GM23338 (cell line): Measurements from ENCODE around the gene IGF2. TPM values are rescaled to one million over a fixed set of nuclear protein-coding genes. Genes with fewer than 3 reads are reported as not detected.

Experiments used
- ATAC-seq: fragments of 200-7000 bp; cut with Tn5 transposase; 3 replicates; pipeline ENCODE4 v1.9.1; 2020
- DNase-seq: peaks from one replicate; pipeline ENCODE4 v3.0.0-alpha.2; 2015; ENCODE audit warnings: low spot score
- H2AFZ ChIP-seq: fragments of 200-600 bp; sonication (generic); 2 replicates; pipeline ENCODE4 v1.8.0; 2016; ENCODE audit warnings: antibody characterized with exemption, mild to moderate bottlenecking, moderate library complexity
- H3F3A ChIP-seq: fragments of 200-600 bp; sonication (generic); replicated peaks from 2 replicates; pipeline ENCODE4 v1.8.0; 2017; ENCODE audit warnings: antibody characterized with exemption, mixed run types, low read depth
- H3K27ac ChIP-seq: fragments of 200-600 bp; sonication (generic); 2 replicates; pipeline ENCODE4 v1.6.1; 2016; ENCODE audit warnings: low read depth
- H3K27me3 ChIP-seq: fragments of 200-600 bp; sonication (generic); 2 replicates; pipeline ENCODE4 v1.8.0; 2016; ENCODE audit warnings: mild to moderate bottlenecking, mixed run types, moderate library complexity; ENCODE audit not compliant: insufficient read depth
- H3K36me3 ChIP-seq: fragments of 200-600 bp; sonication (generic); 2 replicates; pipeline ENCODE4 v1.8.0; 2016; ENCODE audit warnings: mild to moderate bottlenecking; ENCODE audit not compliant: insufficient read depth
- H3K4me1 ChIP-seq: fragments of 200-600 bp; sonication (generic); 2 replicates; pipeline ENCODE4 v1.8.0; 2016; ENCODE audit warnings: mild to moderate bottlenecking, moderate library complexity; ENCODE audit not compliant: insufficient read depth
- H3K4me2 ChIP-seq: fragments of 200-600 bp; sonication (generic); 2 replicates; pipeline ENCODE4 v1.7.1; 2017; ENCODE audit warnings: mixed run types
- H3K4me3 ChIP-seq: fragments of 200-600 bp; sonication (generic); 2 replicates; pipeline ENCODE4 v1.6.1; 2016; ENCODE audit warnings: mixed run types
- H3K79me2 ChIP-seq: fragments of 200-600 bp; sonication (generic); replicated peaks from 2 replicates; pipeline ENCODE4 v1.8.0; 2017; ENCODE audit warnings: mild to moderate bottlenecking; ENCODE audit not compliant: insufficient read depth
- H3K9me2 ChIP-seq: fragments of 200-600 bp; sonication (generic); 2 replicates; pipeline ENCODE4 v1.8.0; 2017; ENCODE audit not compliant: insufficient read depth
- H4K20me1 ChIP-seq: fragments of 200-600 bp; sonication (generic); replicated peaks from 2 replicates; pipeline ENCODE4 v1.8.0; 2017; ENCODE audit warnings: mild to moderate bottlenecking; ENCODE audit not compliant: insufficient read depth
- H3K27ac Mint-ChIP-seq: 2 replicates; pipeline ENCODE4 v1.8.0; 2020; ENCODE audit warnings: inconsistent platforms, mild to moderate bottlenecking, moderate library complexity, mixed read lengths
- H3K27me3 Mint-ChIP-seq: 3 replicates; pipeline ENCODE4 v1.8.0; 2022; ENCODE audit warnings: low read depth, mild to moderate bottlenecking, moderate library complexity, mixed read lengths, inconsistent platforms; ENCODE audit not compliant: insufficient read depth, poor library complexity
- H3K36me3 Mint-ChIP-seq: 3 replicates; pipeline ENCODE4 v1.8.0; 2021; ENCODE audit warnings: low read depth, mild to moderate bottlenecking, inconsistent platforms, moderate library complexity, mixed read lengths
- H3K4me1 Mint-ChIP-seq: 3 replicates; pipeline ENCODE4 v1.8.0; 2020; ENCODE audit warnings: mild to moderate bottlenecking, inconsistent platforms, mixed read lengths
- H3K4me3 Mint-ChIP-seq: 3 replicates; pipeline ENCODE4 v1.8.0; 2021; ENCODE audit warnings: moderate library complexity, mild to moderate bottlenecking, inconsistent platforms, mixed read lengths
- H3K9me3 Mint-ChIP-seq: 3 replicates; pipeline ENCODE4 v1.8.0; 2020; ENCODE audit warnings: moderate library complexity, mild to moderate bottlenecking, inconsistent platforms, mixed read lengths
- CTCF ChIP-seq, 2 experiments: fragments of 200-600 bp in 1 of 2; sonication (generic) in 1 of 2; conservative IDR thresholded peaks; 2 replicates each; pipeline versions ENCODE4 v1.5.1 to v1.6.1; 2016 to 2017; ENCODE audit warnings: antibody characterized with exemption in 2 of 2, low read depth in 2 of 2, mild to moderate bottlenecking in 2 of 2, moderate library complexity in 1 of 2
- EZH2 ChIP-seq: fragments of 200-600 bp; sonication (generic); IDR thresholded peaks from one replicate; pipeline ENCODE4 v1.8.0; 2017; ENCODE audit warnings: antibody characterized with exemption, mild to moderate bottlenecking, low read depth; ENCODE audit not compliant: unreplicated experiment
- EZH2phosphoT487 ChIP-seq: fragments of 200-600 bp; sonication (generic); IDR thresholded peaks from one replicate; pipeline ENCODE4 v1.8.1; 2018; ENCODE audit warnings: antibody characterized with exemption; ENCODE audit not compliant: unreplicated experiment
- REST ChIP-seq: IDR thresholded peaks from one replicate; pipeline ENCODE4 v1.6.1; 2018; ENCODE audit warnings: antibody characterized with exemption; ENCODE audit not compliant: unreplicated experiment
- STAT1 ChIP-seq: IDR thresholded peaks from one replicate; pipeline ENCODE4 v1.6.1; 2016; ENCODE audit warnings: antibody characterized with exemption; ENCODE audit not compliant: unreplicated experiment
- ZNF462 ChIP-seq: fragments of 250-450 bp; sonication (Bioruptor Pico); IDR thresholded peaks from 2 replicates; pipeline ENCODE4 v1.5.0; 2020; ENCODE audit warnings: mild to moderate bottlenecking, moderate library complexity
- polyA plus RNA-seq: library from polyadenylated mRNA; unstranded; fragments of >200 nt; fragmentation: Nextera tagmentation; extraction: Ambion mirVana; gene quantifications from 2 replicates; pipeline ENCODE4 v1.2.1, GENCODE V29; 2016
- total RNA-seq: library from RNA; depleted of rRNA; stranded (reverse); fragments of >200 nt; shearing (Covaris generic); gene quantifications from 2 replicates; pipeline ENCODE4 v1.2.3, GENCODE V29; 2014

IGF2 gene
- total and polyA plus RNA-seq, 2 experiments from 2014 or later: 1.4 to 4.0 TPM

- Histone ChIP-seq H3K27me3 (peaks cover 92% of the 10 kb centered on the region), H4K20me1 (peaks cover 15% of the 10 kb centered on the region), H2AFZ (no peak overlapping the region), H3K9me2 (no peaks in the 10 kb centered on the region), H3K4me3 (peak overlapping the region; percentile 49), H3K4me1 (peaks cover 13% of the 10 kb centered on the region; the same call in 1 of the 2 replicates), H3F3A (no peaks in the 10 kb centered on the region; the same call in 1 of the 2 replicates), H3K4me2 (peak overlapping the region; percentile 70; the same call in 1 of the 2 replicates), H3K27ac (no peak overlapping the region), H3K79me2 (no peaks in the 10 kb centered on the region), H3K36me3 (no peaks in the 10 kb centered on the region)
- H3K27ac Mint-ChIP-seq: no peak overlapping the region
- peaks cover 82% of the 10 kb centered on the region for H3K27me3 Mint-ChIP-seq
- H3K36me3 Mint-ChIP-seq: no peaks in the 10 kb centered on the region
- H3K4me3 Mint-ChIP-seq: peak overlapping the region; percentile 52; the same call in 2 of the 3 replicates
- TF ChIP-seq STAT1 (no peak), EZH2phosphoT487 (peak; percentile 91), CTCF (conservative IDR thresholded peaks at IDR 0.05; ENCODE audit: low read depth in 2 of 2) (peak in 1 of 2 experiments; percentile 23; a peak in 2 of 4 replicates), EZH2 (peak; percentile 97)
- ATAC-seq (peak; percentile 16), DNase-seq (peak; percentile 57)
- peaks cover 6% of the 10 kb centered on the region; the same call in 1 of the 3 replicates for H3K9me3 Mint-ChIP-seq
- peaks cover 11% of the 10 kb centered on the region; the same call in 1 of the 3 replicates for H3K4me1 Mint-ChIP-seq
These were observed 590 bp upstream of the IGF2 start for GRCh38 chr11:2139621-2140337.

GRCh38 chr11:2138431-2139122 is 612 bp downstream of the IGF2 start:
- no peak overlapping the region for H2AFZ ChIP-seq
- DNase-seq (peak; percentile 56), ATAC-seq (no peak)
- H3K36me3 ChIP-seq: no peaks in the 10 kb centered on the region
- no peaks in the 10 kb centered on the region for H3K9me2 ChIP-seq
- H3F3A ChIP-seq: no peaks in the 10 kb centered on the region; the same call in 1 of the 2 replicates
- H3K4me3 ChIP-seq: peak overlapping the region; percentile 59; the same call in 1 of the 2 replicates
- H4K20me1 ChIP-seq: peaks cover 15% of the 10 kb centered on the region
- peak; percentile 83 for TF ChIP-seq EZH2
- no peak for TF ChIP-seq ZNF462 (CRISPR knock-in tag)
- no peak for TF ChIP-seq REST
- no peaks in the 10 kb centered on the region for H3K36me3 Mint-ChIP-seq
- peaks cover 72% of the 10 kb centered on the region for H3K27me3 Mint-ChIP-seq
- H3K27ac ChIP-seq: no peak overlapping the region
- H3K9me3 Mint-ChIP-seq: peaks cover 6% of the 10 kb centered on the region; the same call in 1 of the 3 replicates
- H3K4me1 ChIP-seq: peaks cover 13% of the 10 kb centered on the region; the same call in 1 of the 2 replicates
- H3K27me3 ChIP-seq: peaks cover 80% of the 10 kb centered on the region
- peak overlapping the region; percentile 71 for H3K4me3 Mint-ChIP-seq
- H3K27ac Mint-ChIP-seq: no peak overlapping the region
- peaks cover 10% of the 10 kb centered on the region; the same call in 1 of the 3 replicates for H3K4me1 Mint-ChIP-seq
- H3K79me2 ChIP-seq: no peaks in the 10 kb centered on the region
- peak overlapping the region; percentile 60; the same call in 1 of the 2 replicates for H3K4me2 ChIP-seq
